Measurements from ENCODE around the gene BTRC.
A peak's percentile ranks its signal among the peaks of the same experiment; 100 is the strongest.

The BTRC gene

GRCh38 chr10:101568054-101568745, 214.2 kb downstream of the BTRC start:
- no peaks in the 10 kb centered on the region for H3K36me3 ChIP-seq (ENCODE audit: insufficient read depth, low read length)
- H3K9ac ChIP-seq (ENCODE audit: low read depth, low read length), result no peak overlapping the region
- H3K9me3 ChIP-seq (ENCODE audit: control insufficient read depth, insufficient read depth, low read length), result no peaks in the 10 kb centered on the region
- H3K4me1 ChIP-seq (ENCODE audit: insufficient read depth, low read length), result no peaks in the 10 kb centered on the region

GRCh38 chr10:101569323-101569621, 215.3 kb downstream of the BTRC start:
- Histone ChIP-seq H3K36me3 (ENCODE audit: insufficient read depth, low read length) (no peaks in the 10 kb centered on the region), H3K4me1 (ENCODE audit: insufficient read depth, low read length) (no peaks in the 10 kb centered on the region), H3K9ac (ENCODE audit: low read depth, low read length) (peak overlapping the region; percentile 69; the same call in 1 of the 2 replicates), H3K9me3 (ENCODE audit: control insufficient read depth, insufficient read depth, low read length) (no peaks in the 10 kb centered on the region)

GRCh38 chr10:101569622-101570427, 215.9 kb downstream of the BTRC start:
- Histone ChIP-seq H3K36me3 (ENCODE audit: insufficient read depth, low read length) (no peaks in the 10 kb centered on the region), H3K4me1 (ENCODE audit: insufficient read depth, low read length) (0 out of 2 replicates have a peak, but pooled peaks cover 4% of the 10 kb centered on the region), H3K9me3 (ENCODE audit: control insufficient read depth, insufficient read depth, low read length) (no peaks in the 10 kb centered on the region), H3K9ac (ENCODE audit: low read depth, low read length) (peak overlapping the region; percentile 69; the same call in 1 of the 2 replicates)

- Histone ChIP-seq H3K9ac (ENCODE audit: low read depth, low read length) (peak overlapping the region; percentile 66), H3K9me3 (ENCODE audit: control insufficient read depth, insufficient read depth, low read length) (no peaks in the 10 kb centered on the region), H3K4me1 (ENCODE audit: insufficient read depth, low read length) (0 out of 2 replicates have a peak, but pooled peaks cover 4% of the 10 kb centered on the region), H3K36me3 (ENCODE audit: insufficient read depth, low read length) (no peaks in the 10 kb centered on the region)
Measured at GRCh38 chr10:101570428-101571270, 216.7 kb downstream of the BTRC start.

GRCh38 chr10:101571271-101571925, 217.4 kb downstream of the BTRC start:
- Histone ChIP-seq H3K9ac (ENCODE audit: low read depth, low read length) (no peak overlapping the region), H3K4me1 (ENCODE audit: insufficient read depth, low read length) (0 out of 2 replicates have a peak, but pooled peaks cover 4% of the 10 kb centered on the region), H3K36me3 (ENCODE audit: insufficient read depth, low read length) (no peaks in the 10 kb centered on the region), H3K9me3 (ENCODE audit: control insufficient read depth, insufficient read depth, low read length) (no peaks in the 10 kb centered on the region)

GRCh38 chr10:101572126-101572525, 218.2 kb downstream of the BTRC start:
- Histone ChIP-seq H3K36me3 (ENCODE audit: insufficient read depth, low read length) (no peaks in the 10 kb centered on the region; the same call in 1 of the 2 replicates), H3K9me3 (ENCODE audit: control insufficient read depth, insufficient read depth, low read length) (no peaks in the 10 kb centered on the region), H3K9ac (ENCODE audit: low read depth, low read length) (no peak overlapping the region), H3K4me1 (ENCODE audit: insufficient read depth, low read length) (0 out of 2 replicates have a peak, but pooled peaks cover 4% of the 10 kb centered on the region)

- Histone ChIP-seq H3K9ac (ENCODE audit: low read depth, low read length) (no peak overlapping the region), H3K4me1 (ENCODE audit: insufficient read depth, low read length) (0 out of 2 replicates have a peak, but pooled peaks cover 4% of the 10 kb centered on the region), H3K36me3 (ENCODE audit: insufficient read depth, low read length) (no peaks in the 10 kb centered on the region; the same call in 1 of the 2 replicates), H3K9me3 (ENCODE audit: control insufficient read depth, insufficient read depth, low read length) (no peaks in the 10 kb centered on the region)
Measured at GRCh38 chr10:101572785-101573184, 218.8 kb downstream of the BTRC start.

GRCh38 chr10:101573885-101574753, 220.2 kb downstream of the BTRC start:
- Histone ChIP-seq H3K36me3 (ENCODE audit: insufficient read depth, low read length) (no peaks in the 10 kb centered on the region; the same call in 1 of the 2 replicates), H3K4me1 (ENCODE audit: insufficient read depth, low read length) (0 out of 2 replicates have a peak, but pooled peaks cover 4% of the 10 kb centered on the region), H3K9me3 (ENCODE audit: control insufficient read depth, insufficient read depth, low read length) (no peaks in the 10 kb centered on the region), H3K9ac (ENCODE audit: low read depth, low read length) (no peak overlapping the region)

- Histone ChIP-seq H3K4me1 (ENCODE audit: insufficient read depth, low read length) (0 out of 2 replicates have a peak, but pooled peaks cover 4% of the 10 kb centered on the region), H3K9ac (ENCODE audit: low read depth, low read length) (no peak overlapping the region), H3K36me3 (ENCODE audit: insufficient read depth, low read length) (no peaks in the 10 kb centered on the region; the same call in none of the 2 replicates), H3K9me3 (ENCODE audit: control insufficient read depth, insufficient read depth, low read length) (no peaks in the 10 kb centered on the region)
Measured at GRCh38 chr10:101575091-101575490, 221.1 kb downstream of the BTRC start.

GRCh38 chr10:101575580-101576210, 221.7 kb downstream of the BTRC start:
- Histone ChIP-seq H3K9ac (ENCODE audit: low read depth, low read length) (no peak overlapping the region), H3K36me3 (ENCODE audit: insufficient read depth, low read length) (no peaks in the 10 kb centered on the region; the same call in none of the 2 replicates), H3K9me3 (ENCODE audit: control insufficient read depth, insufficient read depth, low read length) (no peaks in the 10 kb centered on the region), H3K4me1 (ENCODE audit: insufficient read depth, low read length) (peaks cover 5% of the 10 kb centered on the region; the same call in 1 of the 2 replicates)

GRCh38 chr10:101576211-101576863, 222.4 kb downstream of the BTRC start:
- H3K36me3 ChIP-seq (ENCODE audit: insufficient read depth, low read length), result no peaks in the 10 kb centered on the region; the same call in none of the 2 replicates
- peaks cover 12% of the 10 kb centered on the region; the same call in 1 of the 2 replicates for H3K4me1 ChIP-seq (ENCODE audit: insufficient read depth, low read length)
- no peak overlapping the region for H3K9ac ChIP-seq (ENCODE audit: low read depth, low read length)
- no peaks in the 10 kb centered on the region for H3K9me3 ChIP-seq (ENCODE audit: control insufficient read depth, insufficient read depth, low read length)

GRCh38 chr10:101577121-101577871, 223.3 kb downstream of the BTRC start:
- Histone ChIP-seq H3K9ac (ENCODE audit: low read depth, low read length) (no peak overlapping the region), H3K36me3 (ENCODE audit: insufficient read depth, low read length) (no peaks in the 10 kb centered on the region; the same call in none of the 2 replicates), H3K4me1 (ENCODE audit: insufficient read depth, low read length) (peaks cover 14% of the 10 kb centered on the region; the same call in 1 of the 2 replicates), H3K9me3 (ENCODE audit: control insufficient read depth, insufficient read depth, low read length) (no peaks in the 10 kb centered on the region)

Data from ES-I3 (cell line).